SU-DHL-6 (cell line): ENCODE measurements around the gene TRIM60.

Experiments used
- H2AFZ ChIP-seq: fragments of 200-600 bp; sonication (generic); 2 replicates; pipeline ENCODE4 v1.6.1; 2014; ENCODE audit warnings: low read depth, mild to moderate bottlenecking, moderate library complexity, mixed read lengths, antibody characterized with exemption, low read length; ENCODE audit not compliant: severe bottlenecking
- H3F3A ChIP-seq: fragments of 200-600 bp; shearing (Covaris generic); 2 replicates; pipeline ENCODE4 v1.6.0; 2016; ENCODE audit warnings: antibody characterized with exemption, mild to moderate bottlenecking; ENCODE audit not compliant: insufficient read depth
- H3K27ac ChIP-seq: fragments of 200-600 bp; sonication (generic); 2 replicates; pipeline ENCODE4 v1.5.1; 2016; ENCODE audit warnings: low read depth, mild to moderate bottlenecking, low read length, moderate library complexity, mixed read lengths
- H3K27me3 ChIP-seq: fragments of 200-600 bp; sonication (generic), shearing (Covaris generic); 2 replicates; pipeline ENCODE4 v1.6.0; 2014; ENCODE audit warnings: mild to moderate bottlenecking, low read length
- H3K36me3 ChIP-seq: fragments of 200-600 bp; sonication (generic); 2 replicates; pipeline ENCODE4 v1.6.1; 2014; ENCODE audit warnings: mild to moderate bottlenecking, low read length, mixed read lengths
- H3K4me2 ChIP-seq: fragments of 300-600, 200-600 bp; shearing (Covaris generic), sonication (generic); 2 replicates; pipeline ENCODE4 v1.6.0; 2014; ENCODE audit warnings: low read length, low read depth, mild to moderate bottlenecking; ENCODE audit not compliant: poor library complexity, severe bottlenecking
- H3K4me3 ChIP-seq: fragments of 200-600 bp; sonication (generic); 2 replicates; pipeline ENCODE4 v1.5.1; 2014; ENCODE audit warnings: antibody characterized with exemption, low read length, mild to moderate bottlenecking, mixed read lengths; ENCODE audit not compliant: insufficient read depth, poor library complexity, severe bottlenecking
- H3K79me2 ChIP-seq: fragments of 200-600 bp; sonication (generic); 2 replicates; pipeline ENCODE4 v1.6.1; 2014; ENCODE audit warnings: mild to moderate bottlenecking, low read length, moderate library complexity; ENCODE audit not compliant: insufficient read depth
- H3K9ac ChIP-seq: fragments of 200-600 bp; sonication (generic); 2 replicates; pipeline ENCODE4 v1.7.0; 2014; ENCODE audit warnings: mild to moderate bottlenecking, low read length
- H3K9me2 ChIP-seq: fragments of 200-600 bp; sonication (generic); replicated peaks from 2 replicates; pipeline ENCODE4 v1.6.1; 2014; ENCODE audit warnings: low read length; ENCODE audit not compliant: insufficient read depth
- H3K9me3 ChIP-seq: fragments of 200-600 bp; sonication (generic); 2 replicates; pipeline ENCODE4 v1.6.1; 2014; ENCODE audit warnings: low read length, mixed read lengths; ENCODE audit not compliant: insufficient read depth
- H4K20me1 ChIP-seq: fragments of 200-600 bp; sonication (generic); 2 replicates; pipeline ENCODE4 v1.6.1; 2014; ENCODE audit warnings: low read depth, mild to moderate bottlenecking, antibody characterized with exemption, low read length, moderate library complexity, mixed read lengths
- CTCF ChIP-seq: fragments of 200-600 bp; sonication (generic); IDR thresholded peaks from one replicate; pipeline ENCODE4 v1.5.1; 2017; ENCODE audit warnings: antibody characterized with exemption, mild to moderate bottlenecking, low read length, moderate library complexity; ENCODE audit not compliant: insufficient read depth, poor library complexity, severe bottlenecking
- EZH2phosphoT487 ChIP-seq: fragments of 200-600 bp; sonication (generic), shearing (Covaris generic); conservative IDR thresholded peaks from 2 replicates; pipeline ENCODE4 v1.6.1; 2018; ENCODE audit warnings: mild to moderate bottlenecking, antibody characterized with exemption, low read length, moderate library complexity, mixed read lengths

TRIM60 gene

GRCh38 chr4:165009493-165010227 is 22.1 kb upstream of the TRIM60 start:
- Histone ChIP-seq H2AFZ (no peak overlapping the region), H4K20me1 (no peaks in the 10 kb centered on the region), H3K27me3 (no peaks in the 10 kb centered on the region)

GRCh38 chr4:165010487-165010886 is 21.3 kb upstream of the TRIM60 start:
- no peak overlapping the region for H3K4me3 ChIP-seq
- no peak overlapping the region for H3K4me2 ChIP-seq
- H3K9me3 ChIP-seq: no peaks in the 10 kb centered on the region
- no peaks in the 10 kb centered on the region for H4K20me1 ChIP-seq
- no peak overlapping the region for H3K9ac ChIP-seq
- no peaks in the 10 kb centered on the region for H3K36me3 ChIP-seq
- no peak overlapping the region for H3K27ac ChIP-seq
- H3K79me2 ChIP-seq: no peaks in the 10 kb centered on the region
- no peak overlapping the region for H2AFZ ChIP-seq
- H3K27me3 ChIP-seq: no peaks in the 10 kb centered on the region
- H3F3A ChIP-seq: no peaks in the 10 kb centered on the region
- H3K9me2 ChIP-seq: no peaks in the 10 kb centered on the region
- no peak for TF ChIP-seq CTCF
- TF ChIP-seq EZH2phosphoT487: no peak

More at GRCh38 chr4:165009493-165010227, 22.1 kb upstream of the TRIM60 start:
- Histone ChIP-seq H3K9ac (no peak overlapping the region), H3K79me2 (no peaks in the 10 kb centered on the region), H3K36me3 (no peaks in the 10 kb centered on the region), H3F3A (no peaks in the 10 kb centered on the region), H3K4me3 (no peak overlapping the region), H3K9me2 (no peaks in the 10 kb centered on the region), H3K9me3 (no peaks in the 10 kb centered on the region), H3K4me2 (no peak overlapping the region), H3K27ac (no peak overlapping the region)
- TF ChIP-seq CTCF (no peak), EZH2phosphoT487 (no peak)

- Histone ChIP-seq H3K9ac (no peak overlapping the region), H3K4me3 (no peak overlapping the region), H3K36me3 (no peaks in the 10 kb centered on the region), H3K9me2 (no peaks in the 10 kb centered on the region), H4K20me1 (no peaks in the 10 kb centered on the region), H3K27ac (no peak overlapping the region), H3K79me2 (no peaks in the 10 kb centered on the region), H2AFZ (no peak overlapping the region), H3F3A (no peaks in the 10 kb centered on the region), H3K27me3 (no peaks in the 10 kb centered on the region), H3K4me2 (no peak overlapping the region), H3K9me3 (no peaks in the 10 kb centered on the region)
- TF ChIP-seq CTCF (no peak), EZH2phosphoT487 (no peak)
Observed at GRCh38 chr4:165010991-165011390, 20.8 kb upstream of the TRIM60 start.
